Measurements from ENCODE around the gene GTF3C5.
"Not testable (repeated sequence)": the region's sequence is repeated elsewhere in the genome, so short reads cannot be mapped to it uniquely, and the experiment has no call there.

The GTF3C5 gene

DNA sequence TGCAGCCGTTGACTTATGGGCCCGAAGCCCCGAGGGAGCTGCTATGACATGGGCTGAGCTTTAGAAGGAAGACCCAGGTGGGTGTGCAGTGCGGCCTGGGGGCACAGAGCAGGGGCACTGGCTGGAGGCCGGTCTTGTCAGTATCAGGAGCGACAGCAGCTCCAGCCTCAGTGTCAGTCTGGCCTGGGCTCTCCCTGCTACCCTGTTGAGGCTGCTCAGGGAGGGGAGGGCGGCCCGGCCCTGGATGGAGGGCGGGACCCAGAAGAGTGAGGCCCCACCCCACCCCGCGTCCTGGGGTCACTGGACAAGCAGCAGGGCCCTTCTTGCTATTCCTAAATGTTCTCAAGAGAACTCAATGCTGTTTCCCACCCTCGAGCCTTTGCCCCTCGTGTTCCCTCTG lies 34.3 kb upstream of the GTF3C5 start:
- no peak for DNase-seq

DNA sequence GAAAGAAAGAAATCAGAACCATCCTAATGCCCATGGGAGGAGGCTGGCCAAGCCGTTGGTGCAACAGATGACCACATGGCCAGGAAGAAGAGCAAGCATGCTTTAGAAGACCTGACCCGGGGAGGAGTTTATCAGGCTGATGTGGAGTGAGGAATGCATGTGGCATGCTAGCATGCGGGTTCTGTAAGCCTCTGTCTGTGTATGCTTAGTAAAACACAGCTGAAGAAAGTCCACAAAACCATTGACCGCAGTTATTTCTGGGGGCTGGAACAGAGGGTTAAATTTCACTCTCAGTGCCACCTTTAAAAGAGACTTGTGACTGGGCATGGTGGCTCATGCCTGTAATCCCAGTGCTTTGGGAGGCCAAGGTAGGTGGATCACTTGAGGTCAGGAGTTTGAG lies 33.2 kb upstream of the GTF3C5 start:
- DNase-seq, result no peak

DNA sequence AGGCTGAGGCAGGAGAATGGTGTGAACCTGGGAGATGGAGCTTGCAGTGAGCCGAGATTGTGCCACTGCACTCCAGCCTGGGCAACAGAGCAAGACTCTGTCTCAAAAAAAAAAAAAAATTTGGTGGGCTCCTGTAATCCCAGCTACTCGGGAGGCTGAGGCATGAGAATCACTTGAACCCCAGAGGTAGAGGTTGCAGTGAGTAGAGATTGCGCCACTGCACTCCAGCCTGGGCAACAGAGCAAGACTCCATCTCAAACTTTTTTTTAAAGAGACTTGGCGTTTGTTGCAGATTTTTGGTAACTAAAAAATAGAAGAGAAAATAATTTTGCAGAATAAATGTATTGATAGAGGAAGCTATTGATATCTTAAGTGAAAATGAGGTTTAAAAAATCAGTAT lies 32.6 kb upstream of the GTF3C5 start:
- not testable (repeated sequence) for DNase-seq

DNA sequence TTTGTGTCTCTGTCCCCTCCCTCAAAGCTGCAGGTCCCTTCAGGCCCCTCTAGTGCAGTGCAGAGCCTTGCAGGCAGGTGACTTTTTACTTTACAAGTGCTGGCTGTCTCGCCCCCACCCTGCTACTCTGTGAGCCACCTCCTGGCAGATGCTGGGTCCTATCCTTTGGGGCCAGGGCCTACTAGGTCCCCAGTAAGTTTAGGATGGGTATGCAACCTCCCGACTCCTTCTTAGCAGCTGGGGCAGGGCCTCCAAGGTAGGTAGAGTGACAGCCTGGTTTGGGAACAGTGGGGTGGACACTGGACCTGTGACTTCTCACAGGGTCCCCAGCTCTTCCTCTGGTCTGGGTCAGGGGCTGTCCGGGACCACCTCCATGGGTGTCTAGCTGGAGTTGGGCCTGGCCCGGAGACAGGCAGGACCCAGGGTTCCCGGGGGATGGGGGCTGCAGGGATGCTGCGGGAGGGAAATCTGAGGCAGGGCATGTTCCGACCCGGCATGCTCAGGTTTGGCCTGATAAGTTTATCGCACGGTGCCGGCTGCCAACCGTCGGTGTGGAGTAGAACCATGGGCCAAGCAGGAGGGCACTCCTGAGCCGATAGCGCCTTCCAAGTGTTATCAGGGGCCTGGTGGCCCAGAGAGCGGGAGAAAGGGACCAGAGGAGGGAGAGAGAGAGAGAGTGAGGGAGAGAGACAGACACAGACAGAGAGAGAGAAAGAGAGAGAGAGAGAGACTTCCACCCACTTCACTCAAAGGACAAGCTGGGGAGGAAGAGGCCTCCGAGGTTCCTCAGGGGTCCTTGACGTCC lies 31.8 kb upstream of the GTF3C5 start:
- no peak for DNase-seq

DNA sequence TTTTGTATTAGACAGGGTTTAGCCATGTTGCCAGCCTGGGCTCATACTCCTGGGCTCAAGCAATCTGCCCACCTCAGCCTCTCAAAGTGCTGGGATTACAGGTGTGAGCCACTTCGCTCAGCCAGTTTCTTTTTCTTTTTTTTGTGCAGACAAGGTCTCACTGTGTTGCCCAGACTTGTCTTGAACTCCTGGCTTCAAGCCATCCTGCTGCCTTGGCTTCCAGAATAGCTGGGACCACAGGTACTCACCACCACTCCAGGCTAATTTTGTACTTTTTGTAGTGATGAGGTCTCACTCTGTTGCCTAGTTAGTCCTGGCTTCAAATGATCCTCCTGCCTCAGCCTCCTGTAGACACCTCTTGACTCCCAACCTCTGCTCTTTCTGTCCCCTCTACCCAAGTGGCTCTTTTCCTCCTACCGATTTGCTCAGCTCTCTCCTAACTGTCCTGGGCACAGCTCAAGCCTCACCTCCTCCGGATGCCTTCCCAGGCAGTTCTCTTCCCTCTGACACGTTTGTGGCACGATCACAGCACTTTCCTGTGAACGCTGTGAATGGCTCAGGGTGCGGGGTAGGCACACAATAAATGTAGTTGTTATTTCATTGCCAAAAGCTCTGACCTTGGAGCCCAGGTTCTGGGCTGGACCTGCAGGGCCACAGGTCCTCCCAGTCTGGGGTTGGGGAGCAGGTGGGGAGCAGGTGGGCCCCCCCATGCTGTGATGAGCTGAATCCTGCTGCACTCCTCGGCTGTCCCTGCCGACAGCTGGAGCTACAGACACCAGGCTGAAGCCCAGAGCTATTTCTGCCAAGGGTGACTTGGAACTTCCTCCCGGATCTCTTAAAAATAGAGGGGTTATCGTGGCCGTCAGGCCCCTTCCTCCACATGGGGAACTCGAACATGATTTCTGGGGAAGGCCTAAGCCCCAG lies 28.4 kb upstream of the GTF3C5 start:
- no peak for DNase-seq

DNA sequence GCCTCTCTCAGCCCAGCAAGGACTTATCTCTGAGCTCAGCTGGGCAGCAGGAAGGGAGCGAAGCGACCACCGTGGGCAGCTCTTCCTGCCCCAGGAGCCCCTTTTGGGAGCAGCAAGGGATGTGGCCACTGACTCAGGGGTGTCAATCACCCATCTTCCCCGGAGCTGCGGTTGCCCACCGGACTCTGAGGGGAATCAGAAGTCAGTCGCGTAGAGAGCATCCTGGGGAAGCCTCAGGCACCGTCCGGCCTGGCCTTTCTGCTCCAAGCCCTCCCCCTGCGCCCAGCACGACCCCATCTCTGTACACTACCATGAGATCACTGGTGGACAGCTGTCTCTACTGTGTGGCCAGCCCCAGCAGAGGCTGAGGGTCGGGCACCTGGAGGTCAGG lies 27.7 kb upstream of the GTF3C5 start:
- DNase-seq, result no peak

DNA sequence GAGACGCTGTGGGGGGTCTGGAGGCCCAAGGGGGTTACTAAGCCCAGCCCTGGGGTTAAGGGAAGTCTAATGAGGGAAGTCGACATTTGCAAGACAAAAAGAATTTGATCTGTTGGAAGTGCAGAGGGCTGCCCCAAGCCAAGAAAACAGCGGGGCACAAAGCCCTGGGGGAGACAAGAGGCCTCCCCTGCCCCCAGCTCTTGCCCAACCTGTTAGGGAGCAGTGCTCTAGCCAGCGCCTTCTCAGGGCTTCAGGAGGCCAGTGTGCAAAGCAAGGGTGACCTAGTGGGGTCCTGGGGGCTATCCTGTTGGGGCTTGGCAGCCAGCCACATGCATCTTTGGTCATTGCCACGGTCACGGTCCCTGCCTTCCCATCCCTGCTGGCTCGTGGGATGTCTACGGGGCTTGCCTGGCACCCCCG lies 27.1 kb upstream of the GTF3C5 start:
- DNase-seq, result no peak

DNA sequence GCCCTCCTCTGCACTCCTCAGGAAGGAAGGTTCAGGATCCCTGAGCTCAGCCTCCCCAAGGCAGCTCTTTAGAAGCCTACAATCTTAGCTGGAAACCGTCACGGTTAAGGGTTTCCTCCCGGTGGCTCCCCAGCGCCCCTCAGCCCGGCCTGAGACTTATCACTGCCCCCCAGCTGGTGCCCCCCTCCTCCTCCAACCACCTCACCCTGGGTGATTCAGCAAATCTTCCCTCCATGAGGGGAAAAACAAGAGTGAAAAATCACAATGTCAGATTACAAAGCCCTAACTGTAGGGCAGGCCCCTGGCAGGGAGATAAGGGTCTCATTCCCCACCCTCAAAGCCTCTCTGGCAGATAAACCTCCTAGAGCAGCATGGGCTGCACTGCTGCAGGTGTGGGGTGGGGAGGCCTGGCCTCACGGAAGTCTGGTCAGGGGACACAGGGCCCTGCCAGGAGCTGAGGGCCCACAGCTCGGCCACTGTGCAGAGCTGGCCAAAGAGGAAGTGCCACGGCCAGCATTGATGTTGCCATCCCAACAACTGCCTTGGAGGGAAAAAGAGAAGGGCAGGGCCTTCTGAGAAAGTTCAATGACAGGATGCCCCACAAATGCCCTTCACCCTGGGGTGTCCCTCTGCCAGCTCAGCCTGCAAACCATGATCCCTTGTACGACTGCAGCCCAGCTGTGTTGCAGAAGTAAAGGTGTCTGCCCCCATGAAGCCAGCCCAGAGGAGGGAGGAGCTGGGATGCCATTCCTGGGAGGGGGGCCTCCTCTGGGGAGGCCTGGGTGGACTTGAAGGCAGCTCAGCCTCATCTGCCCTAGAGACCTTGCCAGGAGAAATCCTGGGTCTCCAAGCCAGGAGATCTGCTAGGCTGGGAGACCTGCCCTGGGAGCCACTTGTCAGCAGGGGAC lies 26.5 kb upstream of the GTF3C5 start:
- no peak for DNase-seq

DNA sequence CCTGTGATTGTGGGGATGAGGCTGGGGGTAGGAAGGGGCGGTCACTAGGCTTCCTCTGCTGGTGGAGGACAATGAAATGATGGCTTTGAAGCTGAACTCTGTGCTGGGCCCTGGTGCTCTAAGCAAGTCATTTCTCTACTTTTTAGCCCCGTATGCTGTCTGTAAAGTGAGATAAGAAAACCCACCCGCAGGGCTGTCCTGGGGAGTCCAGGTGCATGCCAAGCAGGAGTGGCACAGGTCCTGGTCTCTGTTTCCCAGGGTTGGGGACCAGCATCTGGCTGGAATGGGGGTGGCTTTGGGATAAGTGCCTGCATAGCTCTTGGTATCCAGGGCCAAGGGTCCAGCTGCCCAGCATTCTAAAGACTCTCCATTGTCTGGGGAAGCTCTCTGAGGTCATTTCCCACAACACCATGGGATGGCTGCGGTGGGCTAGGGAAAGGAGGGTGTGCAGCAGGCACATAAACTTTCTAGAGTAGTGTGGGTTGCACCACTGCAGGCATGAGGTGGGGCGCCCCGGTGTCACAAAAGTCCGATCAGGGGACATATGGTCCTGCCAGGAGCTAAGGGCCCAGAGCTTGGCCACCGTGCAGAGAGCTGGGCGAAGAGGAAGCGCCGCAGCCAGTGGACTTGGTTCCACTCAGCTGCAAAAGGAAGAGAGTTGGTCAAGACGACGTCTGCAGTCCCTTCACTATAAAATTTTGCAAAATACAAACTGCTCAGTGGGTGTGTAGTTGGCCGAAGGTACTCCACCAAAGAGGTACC lies 25.6 kb upstream of the GTF3C5 start:
- no peak for DNase-seq

DNA sequence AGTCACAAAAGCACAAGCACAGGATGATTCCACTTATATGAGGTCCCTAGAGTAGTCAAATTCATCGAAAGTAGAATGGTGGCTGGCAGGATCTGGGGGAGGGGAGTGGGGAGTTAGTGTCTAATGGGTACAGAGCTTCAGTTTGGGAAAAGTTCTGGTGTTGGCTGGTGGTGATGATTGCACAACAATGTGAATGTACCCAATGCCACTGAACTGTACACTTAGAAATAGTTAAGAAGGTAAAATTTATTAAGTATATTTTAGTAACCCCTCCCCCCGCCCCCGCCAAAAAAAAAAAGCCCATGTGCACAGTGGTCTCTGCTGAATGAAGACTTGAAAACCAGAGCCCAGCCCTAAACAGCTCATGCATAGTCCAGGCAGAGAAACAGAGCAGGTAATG lies 24.8 kb upstream of the GTF3C5 start:
- no peak for DNase-seq

DNA sequence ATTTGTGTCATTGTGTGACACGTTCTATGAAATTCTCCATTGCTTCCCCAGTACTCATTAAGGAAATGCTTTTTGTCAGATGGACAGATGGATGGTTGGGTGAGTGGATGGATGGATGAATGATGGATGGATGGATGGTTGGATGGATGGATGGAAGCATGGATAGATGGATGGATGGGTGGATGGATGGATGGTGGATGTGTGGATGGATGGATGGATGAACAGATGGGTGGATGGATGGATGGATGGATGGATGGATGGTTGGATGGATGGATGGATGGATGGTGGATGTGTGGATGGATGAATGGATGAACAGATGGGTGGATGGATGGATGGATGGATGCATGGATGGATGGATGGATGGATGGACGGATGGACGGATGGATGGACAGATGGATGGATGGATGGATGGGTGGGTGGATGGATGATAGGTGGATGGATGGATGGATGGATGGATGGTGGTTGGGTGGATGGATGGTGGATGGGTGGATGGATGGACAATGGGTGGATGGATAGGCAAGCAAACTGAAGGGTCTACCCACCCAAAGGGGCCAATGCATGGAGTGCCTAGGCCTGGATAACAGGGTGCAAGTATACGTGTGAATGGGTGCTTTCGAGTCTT lies 24.0 kb upstream of the GTF3C5 start:
- no peak for DNase-seq

DNA sequence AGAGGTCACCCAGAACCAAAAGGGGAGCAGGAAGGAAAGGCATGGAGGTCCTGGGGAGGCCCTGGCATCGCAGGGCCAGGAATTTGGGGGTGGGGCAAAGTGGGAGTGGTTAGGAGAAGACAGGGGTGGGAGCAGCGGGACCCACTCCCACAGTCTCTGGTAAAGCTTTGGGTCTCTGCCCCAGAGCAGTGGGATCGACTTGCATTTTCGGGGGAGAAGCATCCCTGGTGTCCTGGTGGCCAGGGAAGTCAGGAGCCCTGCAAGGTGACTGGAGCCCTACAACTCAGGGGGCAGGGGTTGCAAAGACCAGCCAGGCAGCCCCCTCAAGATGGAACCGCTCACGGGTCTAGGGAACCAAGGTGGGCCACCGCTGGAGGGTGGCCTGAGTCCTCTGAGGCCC lies 22.4 kb upstream of the GTF3C5 start:
- no peak for DNase-seq

DNA sequence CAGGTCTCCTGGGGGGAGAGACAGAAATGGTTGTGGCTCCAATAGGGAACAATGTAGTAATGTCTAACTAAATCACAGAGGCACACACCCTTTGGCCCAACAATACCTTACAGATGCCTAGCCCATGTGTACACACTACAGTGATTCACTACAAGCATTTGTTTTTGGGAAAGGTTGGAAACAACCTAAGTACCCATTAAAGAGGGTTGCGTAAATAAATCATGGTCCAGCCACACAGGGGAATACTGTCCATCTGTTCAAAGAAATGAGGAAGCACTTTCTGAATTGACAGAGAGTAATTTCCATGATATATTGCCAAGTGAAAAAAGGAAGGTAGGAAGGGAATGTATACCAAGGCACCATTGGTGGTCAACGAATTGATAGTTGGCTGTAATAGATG lies 22.0 kb upstream of the GTF3C5 start:
- DNase-seq, result no peak

DNA sequence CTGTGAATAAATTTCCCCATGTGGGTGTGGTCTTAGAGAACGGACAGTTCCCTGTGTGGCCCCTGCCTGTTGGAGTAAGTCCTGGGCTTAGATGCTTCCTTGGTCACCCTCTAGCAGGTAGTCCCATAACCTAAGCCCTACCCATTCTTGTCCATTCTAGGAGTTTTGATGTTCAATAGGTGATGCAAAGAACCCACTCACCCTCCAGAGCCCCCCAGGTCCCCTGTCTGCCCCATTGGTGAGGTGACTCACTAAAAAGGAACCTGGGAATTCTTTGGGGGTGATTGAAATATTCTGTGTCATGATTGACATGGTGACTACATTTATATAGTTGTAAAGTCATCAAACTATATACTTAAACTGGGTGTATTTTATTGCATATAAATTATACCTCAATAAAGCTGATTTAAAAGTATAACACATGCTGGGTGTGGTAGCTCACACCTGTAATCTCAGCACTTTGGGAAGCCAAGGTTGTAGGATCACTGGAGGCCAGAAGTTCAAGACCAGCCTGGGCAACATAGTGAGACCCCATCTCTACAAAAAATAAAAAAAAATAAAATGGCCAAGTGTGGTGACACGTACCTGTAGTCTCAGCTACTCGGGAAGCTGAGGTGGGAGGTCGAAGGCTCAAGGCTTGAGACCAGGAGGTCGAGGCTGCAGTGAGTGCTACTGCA lies 20.8 kb upstream of the GTF3C5 start:
- no peak for DNase-seq

DNA sequence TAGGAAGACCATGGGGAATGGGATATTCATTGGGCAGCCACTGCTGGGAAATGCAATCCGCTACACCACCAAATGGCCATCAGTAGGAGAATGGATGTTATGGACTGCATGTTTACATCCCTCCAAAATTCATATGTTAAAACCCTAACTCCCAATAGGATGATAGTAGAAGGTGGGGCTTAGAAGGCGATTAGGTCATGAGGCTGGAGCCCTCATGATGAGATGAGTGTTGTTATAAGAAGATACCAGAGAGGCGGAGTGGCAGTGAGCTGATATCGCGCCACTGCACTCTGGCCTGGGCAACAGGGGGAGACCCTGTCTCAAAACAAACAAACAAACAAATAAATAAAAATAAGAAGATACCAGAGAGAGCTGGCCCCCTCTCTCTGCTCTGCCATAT lies 16.1 kb upstream of the GTF3C5 start:
- no peak for DNase-seq

DNA sequence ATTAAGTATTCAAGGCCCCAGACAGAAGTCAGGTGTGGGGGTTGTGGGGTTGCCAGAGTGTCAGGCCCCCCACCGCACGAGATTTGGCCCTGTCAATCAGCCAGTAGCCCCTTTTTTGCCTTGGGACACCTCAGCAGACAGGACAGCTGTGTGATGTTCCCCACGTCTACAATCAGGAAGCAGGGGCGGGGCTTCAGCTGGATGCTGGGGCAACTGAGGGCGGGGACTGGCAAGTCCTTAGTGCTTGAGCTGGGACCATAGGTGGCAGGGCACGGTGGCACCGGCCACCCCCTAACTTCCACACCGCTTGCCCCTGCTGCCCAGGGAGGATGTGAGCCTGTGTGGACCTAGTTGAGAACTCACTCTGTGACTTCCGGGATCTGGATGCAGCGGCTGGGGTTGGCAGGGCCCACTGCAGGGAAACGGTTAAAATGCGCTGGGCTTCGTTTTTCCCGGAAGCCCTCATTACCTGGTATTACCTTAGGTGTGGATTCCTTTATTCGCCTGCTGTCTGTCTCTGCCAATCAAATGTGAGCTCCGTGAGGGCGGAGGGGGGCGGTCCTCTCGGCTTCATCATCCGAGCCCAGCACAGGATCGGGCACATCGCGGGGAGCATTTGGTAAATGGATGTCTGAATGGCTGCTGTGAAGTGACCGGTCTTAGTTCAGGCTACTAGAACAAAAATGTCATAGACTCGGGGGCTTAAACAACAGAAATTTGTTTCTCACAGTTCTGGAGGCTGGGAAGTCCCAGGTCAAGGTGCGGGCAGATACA lies 7.5 kb upstream of the GTF3C5 start:
- DNase-seq, result no peak

DNA sequence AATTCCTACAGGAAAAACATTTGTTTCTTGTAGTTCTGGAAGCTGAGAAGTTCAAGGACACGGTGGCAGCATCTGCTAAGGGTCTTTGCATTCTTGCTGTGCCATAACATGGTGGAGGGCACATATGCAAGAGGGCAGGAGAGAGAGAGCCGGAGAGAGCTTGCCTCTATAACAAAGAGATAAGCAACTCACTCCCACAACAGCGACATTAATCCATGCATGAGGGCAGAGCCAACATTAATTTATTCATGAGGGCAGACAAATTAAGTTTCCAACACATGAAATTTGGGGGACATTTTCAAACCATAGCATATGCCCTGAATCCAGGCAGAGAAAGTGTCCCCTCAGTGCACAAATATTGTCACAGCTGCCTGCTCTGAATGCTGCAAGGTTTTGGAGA lies 4.4 kb upstream of the GTF3C5 start:
- no peak for DNase-seq

DNA sequence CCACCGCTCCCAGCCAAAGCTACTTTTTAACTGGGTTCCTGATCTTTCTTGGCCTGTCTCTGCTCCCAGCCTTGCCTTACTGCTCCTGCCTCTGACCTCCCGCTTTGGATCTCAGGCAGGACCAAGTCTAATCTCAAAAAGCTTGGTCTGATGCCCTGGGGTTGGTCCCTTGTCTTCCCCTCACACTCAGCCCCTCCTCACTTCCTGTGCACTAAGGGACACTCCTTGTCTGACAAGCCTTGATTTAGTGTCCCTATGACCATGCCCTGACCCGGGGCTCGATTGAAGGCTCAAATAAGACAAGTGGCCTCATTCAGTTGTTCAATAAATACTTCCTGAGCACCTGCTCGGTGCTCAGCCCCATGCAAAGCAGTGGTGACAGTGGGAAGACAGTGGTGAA lies 3.7 kb upstream of the GTF3C5 start:
- DNase-seq, result no peak

DNA sequence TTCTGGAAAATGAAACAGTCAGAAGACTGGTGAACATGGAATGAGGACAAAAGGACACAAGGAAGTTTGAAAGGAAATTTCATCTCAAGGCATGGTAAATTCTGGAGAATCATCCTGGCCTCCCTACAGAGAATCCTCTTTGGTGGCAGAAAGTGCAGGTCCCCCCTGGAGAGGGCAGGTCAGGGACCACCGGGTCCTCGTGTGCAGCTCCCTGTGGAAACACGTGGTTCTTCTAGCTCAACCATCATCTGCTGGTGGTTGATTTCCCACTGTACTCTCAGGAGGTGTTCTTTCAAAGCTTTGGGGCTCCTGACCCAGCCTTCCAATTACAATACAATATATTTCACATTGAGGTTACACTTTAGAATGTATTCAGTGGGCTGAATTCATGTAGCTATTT lies 2.6 kb upstream of the GTF3C5 start:
- DNase-seq, result no peak

DNA sequence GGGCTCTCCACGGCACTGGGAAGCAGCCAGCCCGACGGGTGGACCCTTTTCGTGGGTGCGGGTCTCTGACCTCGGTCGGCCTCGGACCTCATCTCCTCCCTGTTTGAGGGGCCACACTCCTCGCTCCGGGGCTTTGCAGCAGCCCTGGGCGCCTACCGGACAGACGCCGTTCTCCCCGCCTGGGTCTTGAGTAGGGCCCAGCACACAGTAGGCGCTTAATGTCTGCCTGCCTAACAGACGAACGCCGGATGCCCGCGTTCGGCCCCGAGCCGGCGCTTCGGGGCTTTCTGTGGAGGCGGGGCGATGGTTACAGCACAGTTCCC lies 842 bp upstream of the GTF3C5 start:
- no peak for DNase-seq

DNA sequence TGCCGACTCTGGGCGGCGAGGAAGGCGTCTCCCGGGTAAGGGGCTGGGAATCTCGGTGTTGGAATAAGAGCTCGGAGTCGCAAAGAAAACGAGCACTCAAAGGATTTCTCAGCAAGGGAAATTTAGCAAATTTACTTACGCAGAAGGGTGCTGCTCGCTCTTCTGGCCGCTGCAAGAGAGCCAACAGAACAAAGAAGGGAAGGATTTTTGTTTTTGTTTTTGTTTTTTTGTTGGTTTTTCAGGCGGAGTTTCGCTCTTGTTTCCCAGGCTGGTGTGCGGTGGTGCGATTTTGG lies 279 bp downstream of the GTF3C5 start:
- no peak for DNase-seq
